Stimulated activated CD8-positive, alpha-beta memory T cell treated with anti-CD3 and anti-CD28 coated beads, Interleukin-2, amount 100 ng/mL, for 1 hour (primary cell): ENCODE results near the gene KPNB1.

Experiments used
- DNase-seq, 2 donors: peaks; one replicate each; pipeline ENCODE4 v3.0.0-alpha.2; 2020; ENCODE audit warnings: low read depth in 2 of 2

The KPNB1 gene

DNA sequence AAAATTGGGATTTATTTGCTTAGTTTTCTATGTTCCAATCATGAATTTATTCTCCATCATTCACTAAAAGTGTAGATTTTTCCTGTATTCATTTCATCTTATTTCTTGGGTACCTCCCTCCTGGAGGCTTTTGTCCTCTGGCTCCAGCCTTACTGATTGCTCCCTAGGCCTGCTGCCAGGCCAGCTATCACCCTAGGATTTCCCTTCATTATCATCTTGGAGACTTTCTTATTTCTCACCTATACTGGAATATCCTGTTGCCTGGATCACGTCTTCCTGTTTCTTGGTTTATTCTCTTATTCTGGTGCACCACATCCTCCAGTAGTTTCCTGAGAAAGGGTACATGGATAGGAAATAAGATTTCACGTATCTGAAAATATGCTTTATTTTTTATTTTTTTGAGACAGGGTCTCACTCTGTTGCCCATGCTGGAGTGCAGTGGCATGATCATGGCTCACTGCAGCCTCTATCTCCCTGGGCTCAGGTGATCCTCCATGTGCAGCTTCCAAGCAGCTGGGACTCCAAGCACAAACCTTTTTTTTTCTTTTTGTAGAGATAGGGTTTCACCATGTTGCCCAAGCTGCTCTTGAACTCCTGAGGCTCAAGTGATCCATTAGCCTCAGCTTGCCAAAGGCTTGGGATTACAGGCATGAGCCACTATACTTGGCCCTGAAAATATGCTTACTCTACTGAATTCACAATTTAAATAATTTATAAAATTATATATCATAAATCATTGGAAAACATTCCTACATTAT, 13.3 kb upstream of the KPNB1 start:
- no peak for DNase-seq

DNA sequence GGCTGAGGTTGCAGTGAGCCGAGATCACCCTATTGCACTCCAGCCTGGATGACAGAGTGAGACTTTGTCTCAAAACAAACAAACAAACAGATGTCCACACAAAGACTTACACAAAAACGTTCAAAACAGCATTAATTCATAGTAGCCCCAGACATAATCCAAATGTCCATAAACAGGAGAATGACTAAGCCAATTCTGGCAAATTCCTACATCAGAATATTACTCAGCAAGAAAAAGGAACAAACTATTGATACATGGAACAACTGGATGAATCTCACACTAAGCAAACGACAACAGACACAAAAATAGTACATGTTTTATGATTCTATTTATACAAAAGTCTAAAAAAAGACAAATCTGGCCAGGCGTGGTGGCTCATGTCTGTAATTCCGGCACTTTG, 10.8 kb upstream of the KPNB1 start:
- DNase-seq: no peak

DNA sequence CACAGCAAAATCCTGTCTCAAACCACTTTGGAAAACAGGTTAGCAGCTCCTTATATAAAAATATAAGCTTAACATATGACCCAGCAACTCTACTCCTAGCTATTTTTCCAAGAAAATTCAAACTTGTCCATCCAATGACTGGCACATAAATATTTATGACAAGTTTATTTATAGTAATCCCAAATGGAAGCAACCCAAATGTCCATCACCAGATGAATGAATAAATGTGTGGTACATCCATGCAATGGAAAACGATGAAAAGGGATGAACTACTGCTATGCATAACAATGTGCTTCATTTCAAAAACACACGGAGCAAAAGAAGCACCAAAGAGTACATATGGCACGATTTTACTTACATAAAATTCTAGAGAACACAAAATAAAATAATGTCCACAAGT, 9.6 kb upstream of the KPNB1 start:
- DNase-seq: no peak

DNA sequence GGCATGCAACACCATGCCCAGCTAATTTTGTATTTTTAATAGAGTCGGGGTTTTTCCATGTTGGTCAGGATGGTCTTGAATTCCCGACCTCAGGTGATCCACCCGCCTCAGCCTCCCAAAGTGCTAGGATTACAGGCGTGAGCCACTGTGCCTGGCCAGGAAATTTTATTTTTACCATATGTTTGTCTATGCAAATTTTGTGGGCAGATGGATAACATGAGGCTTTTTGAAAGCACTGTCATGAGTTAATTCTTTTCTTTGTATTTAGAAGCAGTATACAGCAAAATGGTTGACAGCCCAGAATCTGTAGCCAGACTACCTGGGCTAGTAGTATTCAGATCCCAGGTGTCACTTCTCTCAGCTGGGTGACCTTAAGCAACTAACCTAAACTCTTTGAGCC, 8.5 kb upstream of the KPNB1 start:
- DNase-seq: no peak

DNA sequence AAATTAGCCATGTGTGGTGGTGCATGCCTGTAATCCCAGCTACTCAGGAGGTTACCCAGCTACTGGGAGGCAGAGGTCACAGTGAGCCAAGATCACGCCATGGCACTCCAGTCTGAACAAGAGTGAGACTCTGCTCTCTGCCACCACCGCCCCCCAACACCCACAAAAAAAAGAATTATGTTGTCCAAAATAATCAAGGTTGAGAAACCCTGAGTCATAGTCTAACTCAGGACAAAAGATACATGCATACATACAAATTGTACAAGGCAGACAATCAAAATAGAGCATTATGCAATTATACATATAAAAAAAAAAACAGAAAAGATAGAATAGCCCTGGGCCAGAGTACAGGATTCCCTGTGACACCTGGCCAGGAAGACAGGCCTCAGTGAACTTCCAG, 6.6 kb upstream of the KPNB1 start:
- DNase-seq: no peak

DNA sequence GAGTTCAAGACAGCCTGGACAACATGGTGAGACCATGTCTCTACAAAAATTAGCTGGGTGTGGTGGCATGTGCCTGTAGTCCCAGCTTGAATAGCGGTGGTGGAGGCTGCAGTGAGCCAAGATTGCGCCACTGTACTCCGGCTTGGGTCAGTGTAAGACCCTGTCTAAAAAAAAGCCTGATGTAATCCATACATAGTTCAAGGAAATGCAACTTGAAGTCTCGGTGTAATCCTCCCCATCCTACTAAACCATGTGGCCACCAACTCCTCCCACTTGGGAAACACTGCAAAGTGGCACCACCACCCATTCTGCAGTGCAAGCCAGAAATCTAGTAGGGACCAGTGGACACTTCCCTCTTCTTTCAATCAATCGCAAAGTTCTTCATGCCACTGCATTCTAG, 5.4 kb upstream of the KPNB1 start:
- DNase-seq: no peak

DNA sequence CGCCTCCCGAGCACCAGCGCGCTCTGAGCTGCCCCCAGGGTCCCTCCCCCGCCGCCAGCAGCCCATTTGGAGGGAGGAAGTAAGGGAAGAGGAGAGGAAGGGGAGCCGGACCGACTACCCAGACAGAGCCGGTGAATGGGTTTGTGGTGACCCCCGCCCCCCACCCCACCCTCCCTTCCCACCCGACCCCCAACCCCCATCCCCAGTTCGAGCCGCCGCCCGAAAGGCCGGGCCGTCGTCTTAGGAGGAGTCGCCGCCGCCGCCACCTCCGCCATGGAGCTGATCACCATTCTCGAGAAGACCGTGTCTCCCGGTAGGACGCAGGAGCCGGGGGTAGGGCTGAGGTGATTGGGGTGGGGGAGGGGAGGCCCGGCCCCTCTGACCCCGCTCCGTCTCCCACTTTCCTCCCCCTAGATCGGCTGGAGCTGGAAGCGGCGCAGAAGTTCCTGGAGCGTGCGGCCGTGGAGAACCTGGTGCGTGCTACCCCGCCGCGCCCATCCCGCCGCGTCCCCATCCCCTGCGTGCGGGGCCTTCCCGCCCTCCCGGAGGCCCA, 329 bp downstream of the KPNB1 start:
- no peak for DNase-seq

DNA sequence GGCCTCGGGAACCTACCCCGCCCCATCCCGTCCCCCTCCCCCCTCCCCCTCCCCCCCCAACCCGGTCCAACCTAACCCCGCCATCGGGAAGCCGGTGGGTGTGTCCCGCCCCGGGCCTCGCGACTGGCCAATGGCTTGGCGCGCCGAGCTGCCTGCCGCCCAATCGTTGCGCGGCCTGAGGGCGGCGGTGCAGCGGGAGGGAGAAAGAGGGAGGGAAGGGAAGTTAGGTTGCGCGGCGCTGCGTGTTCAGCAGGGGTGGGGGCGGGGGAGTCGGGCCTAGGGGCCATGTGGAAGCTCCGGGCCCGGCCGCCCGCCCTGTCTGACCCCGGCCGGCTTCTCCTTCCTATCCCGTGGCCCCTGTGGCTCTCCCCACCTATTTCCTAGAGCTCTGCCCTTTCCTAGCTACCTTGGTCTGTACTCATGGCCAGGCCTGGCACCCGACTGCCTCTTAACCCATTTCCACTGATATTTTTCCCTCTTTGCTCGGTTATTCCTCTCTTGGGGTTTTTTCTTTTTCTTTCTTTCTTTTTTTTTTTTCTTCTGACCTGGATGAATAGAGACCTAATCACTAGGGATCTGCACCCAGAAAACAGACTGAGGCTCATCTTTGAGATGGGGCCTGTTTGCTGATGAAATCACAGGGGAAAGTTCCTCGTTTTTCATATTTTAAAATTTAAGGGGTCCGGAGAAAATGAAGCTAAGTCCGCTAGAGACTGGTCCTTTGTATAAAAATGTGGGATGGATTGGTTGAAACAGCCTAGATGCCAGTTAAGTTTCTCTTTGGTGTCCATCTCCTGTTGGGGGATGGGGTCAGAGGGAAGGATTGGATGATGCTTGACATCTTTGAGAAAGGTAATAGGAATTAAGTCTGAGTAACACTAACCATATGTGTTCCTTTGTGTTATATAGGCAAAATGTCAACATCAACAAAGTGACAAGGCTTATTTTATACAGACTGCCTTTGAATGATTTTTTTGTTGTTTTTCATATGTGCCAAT, 1.1 kb downstream of the KPNB1 start:
- DNase-seq: peak; percentile 75 to 84

DNA sequence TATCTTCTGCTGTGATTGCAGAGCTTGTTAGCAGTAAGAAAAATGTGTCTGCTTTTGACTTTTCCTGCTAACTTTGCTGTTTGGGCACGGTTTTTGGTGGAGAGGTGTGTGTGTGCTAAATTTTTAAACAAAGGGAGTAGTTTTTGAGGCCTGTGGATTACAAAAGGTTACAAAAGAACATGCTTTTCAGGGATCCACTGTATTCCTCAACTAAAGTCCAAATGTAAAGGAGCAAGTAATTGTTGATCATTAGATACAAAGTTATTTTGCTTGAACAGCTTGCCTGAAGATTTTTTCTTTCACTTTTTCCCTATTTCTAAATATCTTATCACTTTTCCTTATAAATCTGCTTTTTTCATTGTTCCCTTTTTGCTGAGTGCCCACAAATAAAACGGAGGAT, 2.0 kb downstream of the KPNB1 start:
- DNase-seq: no peak

DNA sequence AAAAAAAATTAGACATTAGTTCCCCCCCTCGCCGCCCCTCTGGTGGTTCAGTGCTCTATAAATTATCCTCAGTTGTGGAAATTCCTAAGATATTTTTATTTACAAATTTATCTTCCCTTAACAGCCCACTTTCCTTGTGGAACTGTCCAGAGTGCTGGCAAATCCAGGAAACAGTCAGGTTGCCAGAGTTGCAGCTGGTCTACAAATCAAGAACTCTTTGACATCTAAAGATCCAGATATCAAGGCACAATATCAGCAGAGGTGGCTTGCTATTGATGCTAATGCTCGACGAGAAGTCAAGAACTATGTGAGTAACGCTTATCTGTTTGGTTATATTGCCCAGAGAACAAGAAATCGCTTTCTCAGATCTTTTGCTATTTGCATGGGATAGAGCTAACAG, 2.9 kb downstream of the KPNB1 start:
- no peak for DNase-seq

DNA sequence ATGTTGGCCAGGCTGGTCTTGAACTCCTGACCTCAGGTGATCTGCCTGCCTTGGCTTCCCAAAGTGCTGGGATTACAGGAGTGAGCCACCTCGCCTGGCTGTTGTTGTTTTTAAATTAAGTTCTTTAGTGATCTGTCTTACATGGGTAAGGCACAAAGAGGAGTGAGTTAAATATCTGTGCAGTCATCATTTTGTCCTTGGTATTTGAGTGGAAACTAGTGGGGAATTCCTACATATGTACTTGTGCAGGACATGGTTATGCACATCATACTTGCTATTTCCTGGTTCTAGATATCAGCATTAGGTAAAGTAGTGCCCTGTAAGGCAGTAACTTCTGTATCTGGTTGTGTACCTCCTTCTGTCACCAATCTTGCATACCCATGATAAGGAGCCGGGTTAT, 3.7 kb downstream of the KPNB1 start:
- no peak for DNase-seq

DNA sequence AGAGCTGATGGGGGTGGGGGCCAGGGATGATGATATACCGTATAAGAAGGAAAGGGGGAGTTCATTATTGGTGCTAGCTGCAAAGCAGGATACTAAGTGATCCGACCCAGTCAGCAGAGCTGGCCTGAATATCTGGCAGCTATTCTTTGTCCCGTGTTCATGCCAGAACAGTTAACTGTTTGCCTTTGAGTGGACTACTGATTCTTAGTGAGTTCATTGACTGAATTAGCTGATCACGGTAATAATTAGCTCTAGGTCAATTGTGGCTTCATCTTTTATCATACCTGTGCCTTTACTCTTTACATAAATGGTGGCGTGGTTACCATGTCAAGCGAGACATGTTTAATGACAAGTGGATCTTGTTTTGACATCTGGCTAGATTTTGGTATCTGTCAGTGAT, 5.3 kb downstream of the KPNB1 start:
- DNase-seq: no peak

DNA sequence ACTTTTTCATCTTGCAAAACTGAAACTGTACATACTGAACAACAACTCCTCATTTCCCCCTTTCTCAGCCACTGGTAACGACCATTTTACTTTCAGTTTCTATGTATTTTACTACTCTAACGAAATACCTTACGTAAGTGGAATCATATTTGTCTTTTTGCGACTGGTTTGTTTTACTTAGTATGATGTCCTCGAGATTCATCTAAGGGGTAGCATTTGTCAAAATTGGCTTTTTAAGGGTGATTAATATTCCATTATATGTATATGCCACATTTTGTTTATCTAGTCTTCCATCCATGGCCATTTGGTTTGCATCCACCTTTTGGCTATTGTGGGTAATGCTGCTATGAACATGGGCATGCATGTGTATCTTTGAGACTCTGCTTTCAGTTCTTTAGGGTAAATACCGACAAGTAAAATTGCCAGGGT, 10.4 kb downstream of the KPNB1 start:
- DNase-seq: no peak

DNA sequence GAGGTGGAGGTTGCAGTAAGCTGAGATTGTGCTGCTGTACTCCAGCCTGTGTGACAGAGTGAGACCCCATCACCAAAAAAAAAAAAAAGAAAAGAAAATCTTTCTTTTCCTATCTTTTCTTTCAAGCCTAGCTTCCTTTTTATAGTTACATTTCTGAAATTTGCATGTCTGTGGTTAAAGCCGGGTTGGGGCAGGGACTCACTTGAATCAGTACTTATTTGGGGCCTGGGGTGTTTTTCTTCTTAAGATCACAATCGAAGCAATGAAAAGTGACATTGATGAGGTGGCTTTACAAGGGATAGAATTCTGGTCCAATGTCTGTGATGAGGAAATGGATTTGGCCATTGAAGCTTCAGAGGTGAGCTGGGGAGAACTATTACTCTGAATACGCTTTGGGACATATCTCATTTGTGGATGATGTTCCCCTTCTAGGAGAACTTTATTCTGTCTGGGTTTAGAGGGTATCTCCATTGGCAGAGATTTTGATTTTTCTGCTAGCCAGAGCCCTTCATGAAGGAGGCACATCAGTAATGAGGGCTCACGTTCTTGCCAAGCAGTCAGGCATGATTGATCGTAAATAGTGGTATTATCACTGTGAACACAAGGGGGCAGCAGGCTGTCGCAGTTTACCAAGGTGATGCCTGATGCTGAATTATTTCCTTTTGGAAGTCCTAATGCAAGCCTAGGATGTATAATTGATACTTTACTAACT, 14.3 kb downstream of the KPNB1 start:
- DNase-seq: peak; percentile 9 to 35

DNA sequence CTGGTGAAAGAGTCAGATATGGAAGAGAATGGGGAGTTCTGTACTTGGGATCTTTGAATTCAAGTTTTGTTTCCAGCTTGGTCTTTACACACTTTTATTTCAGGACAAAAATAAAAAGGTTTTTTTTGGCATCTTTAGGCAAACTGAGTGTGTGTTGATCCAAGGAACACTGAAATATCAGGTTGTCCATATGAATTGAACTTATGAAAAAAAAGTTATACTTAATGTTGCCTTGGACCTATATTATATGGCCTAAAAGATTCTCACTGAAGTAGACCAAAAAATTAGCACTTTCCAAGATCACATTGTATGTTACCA, 14.9 kb downstream of the KPNB1 start:
- DNase-seq: no peak

DNA sequence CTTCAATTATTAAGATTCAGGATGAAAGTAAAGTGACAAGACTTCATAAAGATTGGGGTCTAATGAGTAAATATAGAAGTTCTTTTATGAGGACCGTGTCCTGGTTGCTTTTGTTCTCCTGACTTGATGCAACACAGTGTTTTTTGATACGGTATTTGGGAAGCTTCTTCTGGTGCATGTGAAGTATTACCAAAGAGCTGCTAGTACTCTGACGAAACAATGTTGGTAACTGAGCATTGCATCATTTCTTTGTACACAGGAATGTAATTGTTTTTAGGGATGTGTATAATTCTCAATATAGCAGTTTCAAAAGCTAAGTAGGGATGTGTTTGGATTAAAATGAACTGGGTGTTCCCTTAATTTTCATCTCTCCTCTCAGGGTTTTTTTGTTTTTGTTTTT, 15.9 kb downstream of the KPNB1 start:
- no peak for DNase-seq

DNA sequence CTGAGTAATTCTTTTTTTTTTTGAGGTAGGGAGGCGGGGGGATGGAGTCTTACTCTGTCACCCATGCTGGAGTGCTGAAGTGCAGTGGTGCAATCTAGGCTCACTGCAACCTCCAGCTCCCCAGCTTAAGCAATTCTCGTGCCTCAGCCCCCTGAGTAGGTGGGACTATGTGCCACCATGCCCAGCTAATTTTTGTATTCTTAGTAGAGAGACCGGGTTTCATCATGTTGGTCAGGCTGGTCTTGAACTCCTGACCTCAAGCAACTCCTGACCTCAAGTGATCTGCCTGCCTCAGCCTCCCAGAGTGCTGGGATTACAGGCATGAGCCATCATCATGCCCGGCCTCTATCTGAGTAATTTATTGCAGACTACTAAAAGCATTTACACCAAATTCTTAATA, 19.4 kb downstream of the KPNB1 start:
- no peak for DNase-seq

DNA sequence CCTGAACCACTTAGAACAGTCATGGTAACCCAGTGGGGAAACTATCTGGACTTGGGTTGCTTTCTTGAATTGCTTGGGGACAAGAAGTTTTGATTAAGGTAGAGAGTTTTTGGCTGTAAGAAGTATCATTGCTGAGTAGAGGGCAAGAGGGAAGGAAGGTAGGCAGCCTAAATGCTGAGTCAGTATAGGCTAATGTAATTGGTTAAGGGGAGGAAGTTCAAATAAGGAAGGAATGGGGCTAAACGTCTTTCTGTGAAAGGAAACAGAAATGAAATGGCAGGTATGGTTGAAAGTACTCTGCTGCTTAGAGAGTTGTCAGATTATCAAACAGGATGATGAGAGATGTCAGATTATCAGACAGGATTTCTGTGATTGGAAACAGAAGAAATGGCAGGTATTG, 20.3 kb downstream of the KPNB1 start:
- DNase-seq: no peak

DNA sequence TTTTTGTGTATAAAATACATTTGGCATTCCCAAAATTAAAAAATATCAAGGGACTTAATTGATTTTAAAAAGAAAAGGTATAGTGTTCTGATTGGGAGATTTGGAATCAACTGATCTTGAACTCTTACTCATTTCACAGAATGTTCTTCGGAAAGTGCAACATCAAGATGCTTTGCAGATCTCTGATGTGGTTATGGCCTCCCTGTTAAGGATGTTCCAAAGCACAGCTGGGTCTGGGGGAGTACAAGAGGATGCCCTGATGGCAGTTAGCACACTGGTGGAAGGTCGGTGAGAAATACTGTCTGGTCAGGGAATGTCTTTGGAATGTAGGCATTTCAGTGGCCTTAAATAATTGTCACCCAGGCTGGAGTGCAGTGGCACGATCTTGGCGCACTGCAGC, 24.8 kb downstream of the KPNB1 start:
- DNase-seq: no peak

DNA sequence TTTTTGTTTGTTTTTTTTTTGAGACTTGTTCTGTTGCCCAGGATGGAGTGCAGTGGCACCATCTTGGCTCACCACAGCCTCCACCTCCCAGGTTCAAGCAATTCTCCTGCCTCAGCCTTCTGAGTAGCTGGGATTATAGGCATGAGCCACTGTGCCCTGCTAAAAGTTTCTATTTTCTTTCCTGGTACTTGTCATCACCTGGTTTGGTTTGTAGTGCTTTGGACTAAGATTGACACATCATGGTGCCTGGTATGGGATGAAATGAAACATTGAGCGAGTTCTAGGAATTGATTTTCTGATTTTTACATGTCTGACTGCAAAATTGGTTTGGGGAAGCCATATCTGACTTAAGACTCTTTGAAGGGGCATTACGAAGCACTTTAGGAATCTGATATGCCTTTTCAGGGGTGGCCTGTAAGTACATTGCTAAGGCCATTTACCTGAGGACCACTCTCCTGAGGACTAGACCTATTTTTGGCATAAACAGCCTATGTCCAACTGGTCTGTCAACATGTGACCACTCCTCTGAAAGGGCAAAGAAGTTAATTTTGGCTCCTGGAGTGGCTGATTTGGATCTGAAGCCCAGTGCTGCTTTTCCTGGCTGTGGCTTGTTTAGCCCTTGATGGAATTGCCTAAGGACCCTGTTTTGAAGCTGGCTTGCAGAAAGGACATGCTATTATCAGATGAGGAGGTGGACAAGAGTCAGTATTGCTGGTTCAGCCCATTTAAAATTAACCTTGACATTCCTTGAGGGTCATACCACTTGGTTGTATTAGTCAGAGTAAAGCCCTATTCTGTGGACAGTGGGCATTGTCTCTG, 25.9 kb downstream of the KPNB1 start:
- DNase-seq: no peak

DNA sequence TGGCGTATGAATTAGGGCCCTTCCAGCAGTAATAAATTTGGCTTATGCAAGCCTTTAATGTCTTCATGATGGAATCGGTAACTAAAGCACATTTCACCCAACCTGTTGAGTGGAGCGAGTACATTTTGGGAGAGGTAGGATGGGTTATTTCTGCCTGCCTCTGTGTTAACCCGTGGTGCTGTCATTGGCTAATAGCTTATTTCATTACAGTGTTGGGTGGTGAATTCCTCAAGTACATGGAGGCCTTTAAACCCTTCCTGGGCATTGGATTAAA, 26.4 kb downstream of the KPNB1 start:
- DNase-seq: no peak
